Skeletal muscle tissue (tissue), 4 donors: ENCODE data around the gene FARS2. TPM values are rescaled to one million over a fixed set of nuclear protein-coding genes. Genes with fewer than 3 reads are reported as not detected.

Experiments used
- H3K27ac ChIP-seq: one replicate; pipeline ENCODE4 v1.7.0; 2013; ENCODE audit warnings: mild to moderate bottlenecking, low read depth, low read length, inconsistent platforms
- H3K27me3 ChIP-seq, 3 donors: one replicate each; pipeline ENCODE4 v1.7.0; 2013; ENCODE audit warnings: low read length in 3 of 3; ENCODE audit not compliant: control insufficient read depth in 3 of 3, insufficient read depth in 3 of 3
- H3K36me3 ChIP-seq, 3 donors: one replicate each; pipeline ENCODE4 v1.7.0; 2013; ENCODE audit warnings: low read length in 3 of 3; ENCODE audit not compliant: control insufficient read depth in 3 of 3, insufficient read depth in 3 of 3
- H3K4me1 ChIP-seq, 3 donors: one replicate each; pipeline ENCODE4 v1.7.0; 2013; ENCODE audit warnings: low read length in 3 of 3, mild to moderate bottlenecking in 3 of 3; ENCODE audit not compliant: control insufficient read depth in 3 of 3, insufficient read depth in 3 of 3
- H3K4me3 ChIP-seq, 3 donors: one replicate each; pipeline ENCODE4 v1.7.0; 2013; ENCODE audit warnings: low read length in 3 of 3
- H3K9ac ChIP-seq, 3 donors: one replicate each; pipeline ENCODE4 v1.7.0; 2013; ENCODE audit warnings: low read length in 3 of 3, mild to moderate bottlenecking in 3 of 3, moderate library complexity in 2 of 3, low read depth in 1 of 3
- H3K9me3 ChIP-seq, 3 donors: one replicate each; pipeline ENCODE4 v1.7.0; 2013; ENCODE audit warnings: low read length in 3 of 3; ENCODE audit not compliant: control insufficient read depth in 3 of 3
- total RNA-seq: library from RNA; depleted of rRNA; stranded (reverse); fragments of >200 nt; gene quantifications from one replicate; pipeline ENCODE4 v1.2.3, GENCODE V29; 2014
- donor health status: Osteomylitis.

Gene FARS2
- total RNA-seq, 1 donor from 2014 or later, result 27.7 TPM

- Histone ChIP-seq H3K9me3 (no peaks in the 10 kb centered on the region), H3K27ac (no peak overlapping the region), H3K4me3 (no peak overlapping the region), H3K36me3 (no peaks in the 10 kb centered on the region), H3K4me1 (peaks cover under 1 to 14% (median 1%) of the 10 kb centered on the region in 3 donors), H3K9ac (no peak overlapping the region), H3K27me3 (no peaks in the 10 kb centered on the region)
Observed at GRCh38 chr6:5308066-5308465, 46.8 kb downstream of the FARS2 start.

- H3K27me3 ChIP-seq, result no peaks in the 10 kb centered on the region
- H3K9ac ChIP-seq, result no peak overlapping the region
Observed at GRCh38 chr6:5314191-5314865, 53.0 kb downstream of the FARS2 start.

DNA sequence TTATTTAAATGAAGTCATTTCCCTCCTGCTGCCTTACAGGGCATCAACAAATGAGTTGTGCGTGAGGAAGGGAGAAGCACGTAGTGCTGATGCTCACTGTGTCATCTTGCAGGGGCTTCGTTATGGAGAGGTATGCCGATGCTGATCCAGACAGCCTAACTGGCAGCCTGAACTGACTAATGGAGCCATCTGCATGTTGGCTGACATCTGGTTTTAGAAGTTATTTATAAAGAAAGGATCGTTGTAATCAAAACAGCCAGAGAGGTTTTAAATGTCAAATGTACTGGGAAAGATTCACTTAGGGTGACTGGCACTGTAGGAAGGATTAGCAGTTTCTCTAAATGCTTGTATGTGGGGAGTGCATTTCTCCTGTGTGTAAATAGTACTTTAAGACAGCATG is 54.6 kb downstream of the FARS2 start:
- H3K9me3 ChIP-seq, result no peaks in the 10 kb centered on the region
- peak overlapping the region in 2 of 3 donors; percentile 27 to 36 for H3K4me3 ChIP-seq
- H3K4me1 ChIP-seq, result peaks cover 11 to 15% (median 11%) of the 10 kb centered on the region in 3 donors
- H3K36me3 ChIP-seq, result no peaks in the 10 kb centered on the region
- H3K27me3 ChIP-seq, result no peaks in the 10 kb centered on the region
- H3K9ac ChIP-seq, result peak overlapping the region in 1 of 3 donors; percentile 38
- H3K27ac ChIP-seq, result peak overlapping the region; percentile 27

More at GRCh38 chr6:5314191-5314865, 53.0 kb downstream of the FARS2 start:
- Histone ChIP-seq H3K4me3 (no peak overlapping the region), H3K9me3 (no peaks in the 10 kb centered on the region), H3K27ac (no peak overlapping the region), H3K4me1 (peaks cover 11 to 15% (median 11%) of the 10 kb centered on the region in 3 donors), H3K36me3 (no peaks in the 10 kb centered on the region)

- Histone ChIP-seq H3K9me3 (no peaks in the 10 kb centered on the region), H3K4me1 (peaks cover 11 to 15% (median 11%) of the 10 kb centered on the region in 3 donors), H3K27me3 (no peaks in the 10 kb centered on the region), H3K36me3 (no peaks in the 10 kb centered on the region), H3K27ac (no peak overlapping the region), H3K4me3 (no peak overlapping the region), H3K9ac (no peak overlapping the region)
Observed at GRCh38 chr6:5316951-5317350, 55.6 kb downstream of the FARS2 start.

DNA sequence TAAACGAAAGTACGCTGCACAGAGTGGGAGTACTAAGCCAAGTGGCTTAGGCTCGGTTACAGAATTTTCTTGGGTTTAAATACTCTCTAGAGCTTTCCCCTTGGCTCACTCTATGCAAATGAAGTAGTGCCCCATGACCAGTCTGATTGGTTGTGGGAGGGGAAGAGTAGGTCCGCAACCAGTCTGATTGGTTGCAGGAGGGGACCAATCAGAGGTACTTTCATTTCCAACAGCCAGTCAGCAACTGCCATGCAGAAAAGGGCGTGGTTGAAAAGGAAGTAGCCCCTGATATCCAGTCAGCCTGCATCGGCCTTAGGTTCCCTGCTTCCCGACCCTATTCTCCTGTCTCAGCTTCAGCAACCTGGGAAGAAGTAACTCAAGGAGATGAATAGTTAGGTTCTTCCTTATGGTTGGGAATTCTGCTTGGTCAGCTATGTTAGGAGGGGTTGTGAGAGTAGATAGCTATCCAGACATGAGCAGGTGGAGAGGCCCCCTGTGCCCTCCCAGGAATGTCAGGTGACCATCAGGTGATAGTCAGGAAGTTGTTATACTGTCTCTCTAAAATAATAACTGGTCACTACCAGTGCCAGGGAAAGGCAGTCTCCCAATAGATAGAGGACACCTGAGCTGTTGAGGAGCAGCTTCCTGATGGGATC is 57.4 kb downstream of the FARS2 start:
- H3K4me1 ChIP-seq, result peaks cover 11 to 15% (median 11%) of the 10 kb centered on the region in 3 donors
- no peak overlapping the region for H3K4me3 ChIP-seq
- H3K9ac ChIP-seq, result no peak overlapping the region
- H3K27me3 ChIP-seq, result no peaks in the 10 kb centered on the region
- no peak overlapping the region for H3K27ac ChIP-seq
- no peaks in the 10 kb centered on the region for H3K36me3 ChIP-seq
- H3K9me3 ChIP-seq, result no peaks in the 10 kb centered on the region

DNA sequence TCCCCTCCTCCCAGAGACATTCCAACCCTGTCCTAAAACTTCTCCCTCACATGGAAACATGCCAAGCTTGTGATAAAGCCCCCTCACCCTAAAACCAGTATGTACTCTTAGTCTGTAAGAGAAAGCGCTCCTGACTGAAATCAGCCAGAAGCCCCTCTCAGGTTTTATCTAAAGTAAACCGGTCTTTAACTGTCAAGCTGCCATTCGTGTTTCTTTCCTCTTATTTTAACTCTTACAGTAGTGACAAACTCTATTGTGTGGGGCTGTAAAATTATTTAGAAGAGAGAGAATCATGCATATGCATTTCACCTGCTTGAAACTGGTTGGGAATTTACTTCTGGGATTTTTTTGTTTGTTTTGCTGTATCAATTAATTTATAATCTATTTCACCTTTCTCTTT is 62.7 kb downstream of the FARS2 start:
- H3K36me3 ChIP-seq, result peaks cover 0 to 4% (median 0%) of the 10 kb centered on the region in 3 donors

DNA sequence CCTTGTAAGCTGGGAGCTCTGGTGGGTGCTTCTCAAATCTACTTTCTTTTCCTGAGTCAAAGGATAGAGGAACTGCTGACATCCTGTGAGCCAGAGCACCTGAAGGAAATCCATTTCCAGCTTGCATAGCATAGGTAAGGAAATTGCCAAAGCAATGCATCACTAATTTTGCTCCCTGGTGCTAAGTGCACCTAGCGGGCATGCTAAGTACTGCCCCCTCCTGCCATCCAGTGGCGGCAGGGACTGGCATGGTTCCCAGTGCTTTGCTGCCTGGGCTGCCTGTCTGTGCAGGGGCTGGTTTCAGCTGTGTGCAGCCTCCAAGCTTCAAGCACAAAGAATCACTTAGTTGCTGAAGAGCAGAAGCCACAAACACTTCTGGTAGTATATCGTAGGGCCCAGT is 63.9 kb downstream of the FARS2 start:
- H3K27me3 ChIP-seq, result no peaks in the 10 kb centered on the region
- H3K36me3 ChIP-seq, result peaks cover 0 to 4% (median 0%) of the 10 kb centered on the region in 3 donors
- H3K4me1 ChIP-seq, result peaks cover 0 to 2% (median 0%) of the 10 kb centered on the region in 3 donors
- no peaks in the 10 kb centered on the region for H3K9me3 ChIP-seq
- no peak overlapping the region for H3K9ac ChIP-seq
- H3K27ac ChIP-seq, result no peak overlapping the region
- H3K4me3 ChIP-seq, result no peak overlapping the region

More for the DNA sequence above, 62.7 kb downstream of the FARS2 start:
- no peaks in the 10 kb centered on the region for H3K9me3 ChIP-seq
- no peak overlapping the region for H3K4me3 ChIP-seq
- H3K27me3 ChIP-seq, result no peaks in the 10 kb centered on the region
- peaks cover 0 to 2% (median 0%) of the 10 kb centered on the region in 3 donors for H3K4me1 ChIP-seq
- no peak overlapping the region for H3K9ac ChIP-seq
- no peak overlapping the region for H3K27ac ChIP-seq

GRCh38 chr6:5326022-5326641 is 64.8 kb downstream of the FARS2 start:
- no peak overlapping the region for H3K4me3 ChIP-seq
- no peak overlapping the region for H3K27ac ChIP-seq
- peaks cover 0 to 4% (median 0%) of the 10 kb centered on the region in 3 donors for H3K36me3 ChIP-seq
- H3K4me1 ChIP-seq, result peaks cover 0 to 2% (median under 1%) of the 10 kb centered on the region in 3 donors
- H3K9ac ChIP-seq, result no peak overlapping the region
- no peaks in the 10 kb centered on the region for H3K9me3 ChIP-seq
- H3K27me3 ChIP-seq, result no peaks in the 10 kb centered on the region

DNA sequence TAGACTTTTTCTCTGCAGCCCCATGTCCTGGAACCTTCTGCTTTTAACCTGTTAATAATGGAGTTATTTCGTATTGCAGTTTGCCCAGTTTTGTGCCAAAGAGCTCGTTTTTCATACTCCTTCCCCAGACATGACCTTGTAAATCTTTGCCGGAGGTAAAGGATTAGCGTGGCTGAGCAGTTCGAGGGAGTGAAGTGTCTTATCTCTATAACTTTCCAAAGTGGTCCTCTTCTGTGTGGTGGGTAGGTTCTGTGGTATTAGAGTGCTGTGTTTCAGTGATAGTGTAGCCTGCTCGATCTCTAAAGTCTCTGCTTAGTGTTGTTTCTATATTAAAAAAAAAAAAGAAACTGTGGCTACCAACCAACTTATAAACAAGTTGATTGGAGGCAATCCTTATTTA is 67.5 kb downstream of the FARS2 start:
- H3K4me1 ChIP-seq, result peaks cover 2 to 10% (median 9%) of the 10 kb centered on the region in 3 donors
- H3K9me3 ChIP-seq, result no peaks in the 10 kb centered on the region
- no peak overlapping the region for H3K4me3 ChIP-seq

More for the DNA sequence above, 67.5 kb downstream of the FARS2 start:
- Histone ChIP-seq H3K27ac (no peak overlapping the region), H3K36me3 (peaks cover 0 to 4% (median 0%) of the 10 kb centered on the region in 3 donors), H3K9ac (no peak overlapping the region), H3K27me3 (no peaks in the 10 kb centered on the region)
